Stimulated activated CD4-positive, alpha-beta T cell treated with anti-CD3 and anti-CD28 coated beads, Interleukin-1b, Interleukin-23, amount 100 ng/mL, for 4 hours (primary cell): ENCODE results near the gene LGALS9.

Source experiments
- DNase-seq, 2 donors: peaks; one replicate each; pipeline ENCODE4 v3.0.0-alpha.2; 2020; ENCODE audit warnings: low read depth in 2 of 2

Gene LGALS9

GRCh38 chr17:27603421-27603770, 27.6 kb upstream of the LGALS9 start:
- DNase-seq: no peak

DNA sequence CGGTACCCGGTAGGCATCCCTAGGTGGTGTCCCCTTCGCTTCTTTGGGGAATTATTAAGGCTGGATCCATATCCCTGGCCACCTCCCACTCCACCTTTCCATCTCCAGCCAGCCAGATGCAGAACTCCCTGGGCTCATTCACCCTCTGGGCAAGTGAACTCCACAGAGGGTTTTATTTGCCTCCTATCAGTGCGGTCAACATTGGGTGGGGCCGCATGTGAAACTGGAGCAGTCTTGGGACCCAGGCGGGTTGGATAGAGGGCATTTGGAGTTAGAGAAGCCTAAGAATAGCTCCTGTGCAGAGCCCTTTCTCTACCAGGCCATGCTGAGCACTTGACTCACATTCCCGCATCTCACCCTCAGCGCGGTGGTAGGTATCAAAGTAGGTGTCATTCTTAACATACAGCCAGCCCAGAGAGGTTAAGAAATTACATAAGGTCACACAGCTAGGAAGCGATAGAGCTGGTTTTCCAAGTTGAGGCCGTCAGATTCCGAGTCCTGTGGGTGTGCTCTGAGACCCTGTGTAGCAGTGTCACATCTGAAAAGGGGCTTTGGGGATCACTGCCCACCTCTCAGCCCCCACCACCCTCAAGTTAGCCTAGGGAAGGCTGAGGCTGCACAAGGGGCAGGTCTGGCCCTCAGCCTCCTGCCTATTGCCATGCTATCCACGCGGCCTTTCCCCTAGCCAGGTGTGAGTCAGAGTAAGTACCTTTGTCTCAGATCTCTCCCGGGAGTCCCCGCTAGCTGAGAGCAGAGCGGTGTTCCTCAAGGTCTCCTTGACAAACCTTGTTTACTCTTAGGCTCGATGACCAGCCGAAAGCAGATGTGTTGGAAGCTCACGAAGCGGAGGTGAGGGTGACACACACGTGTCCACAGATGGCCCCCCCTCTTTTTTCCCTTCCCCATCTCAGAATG, 26.9 kb upstream of the LGALS9 start:
- no peak for DNase-seq

- no peak for DNase-seq
These were observed 25.6 kb upstream of the LGALS9 start for GRCh38 chr17:27605409-27605808.

- no peak for DNase-seq
These were observed 23.4 kb upstream of the LGALS9 start for GRCh38 chr17:27607521-27608091.

- DNase-seq: no peak
These were observed 22.4 kb upstream of the LGALS9 start for GRCh38 chr17:27608328-27609230.

GRCh38 chr17:27609611-27610303, 21.2 kb upstream of the LGALS9 start:
- no peak for DNase-seq

DNA sequence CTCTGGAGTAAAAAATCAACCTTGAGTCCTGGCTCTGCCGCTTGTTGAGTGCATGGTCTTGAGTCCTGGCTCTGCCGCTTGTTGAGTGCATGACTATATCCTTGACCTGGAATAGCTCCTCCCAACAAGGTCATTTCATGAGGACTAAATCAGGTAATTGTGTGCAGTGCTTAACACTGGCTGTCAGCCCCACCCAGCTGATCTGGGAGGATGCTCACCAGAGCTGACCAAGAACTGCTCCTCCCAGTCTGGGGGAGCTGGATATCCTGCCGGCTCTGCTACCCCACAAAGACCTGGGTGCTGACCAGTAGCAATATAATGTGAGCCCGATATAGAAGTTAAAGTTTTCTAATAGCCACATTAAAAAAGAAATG, 20.7 kb upstream of the LGALS9 start:
- DNase-seq: no peak

GRCh38 chr17:27612160-27612770, 18.7 kb upstream of the LGALS9 start:
- DNase-seq: no peak

DNA sequence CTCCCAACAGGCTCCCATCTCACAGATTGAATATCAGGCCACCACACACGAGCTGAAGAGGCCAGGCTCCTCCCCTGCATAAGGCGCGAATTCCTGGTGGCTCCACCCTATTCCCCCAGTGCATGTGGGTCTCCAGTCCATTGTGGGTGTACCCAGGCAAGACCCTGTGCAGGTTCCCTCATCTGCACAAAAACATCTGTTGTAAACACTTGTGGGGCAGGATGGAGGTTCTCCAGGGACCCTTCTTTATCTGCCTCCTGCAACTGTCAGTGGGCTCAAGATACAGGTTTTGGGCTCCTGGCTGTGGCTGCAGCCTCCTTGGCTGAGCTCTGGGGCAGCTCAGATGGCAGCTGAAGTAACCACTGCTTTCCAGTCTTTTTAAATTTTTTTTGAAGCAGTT, 17.6 kb upstream of the LGALS9 start:
- DNase-seq: no peak

- no peak for DNase-seq
These were observed 15.9 kb upstream of the LGALS9 start for GRCh38 chr17:27615121-27615520.

- no peak for DNase-seq
These were observed 14.6 kb upstream of the LGALS9 start for GRCh38 chr17:27616414-27616813.

DNA sequence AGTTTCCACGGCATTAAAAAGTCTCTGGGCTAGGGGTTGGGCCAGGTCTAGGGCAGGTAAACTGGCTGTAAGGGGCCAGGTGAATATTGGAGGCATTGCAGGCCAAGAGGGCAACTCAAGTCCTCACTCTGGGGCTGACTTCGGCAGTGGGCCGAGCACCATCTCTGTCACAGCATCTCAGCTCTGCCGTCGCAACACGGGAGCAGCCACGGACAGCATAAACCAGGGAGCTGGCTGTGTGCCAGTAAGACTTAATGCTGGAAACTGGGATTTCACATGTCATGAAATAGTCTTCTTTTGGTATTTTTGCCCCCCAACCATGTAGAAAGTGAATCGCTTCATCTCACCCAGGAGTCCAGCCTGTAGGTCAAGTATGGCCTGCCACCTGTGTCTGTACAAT, 12.6 kb upstream of the LGALS9 start:
- no peak for DNase-seq

- no peak for DNase-seq
These were observed 10.3 kb upstream of the LGALS9 start for GRCh38 chr17:27620721-27621120.

DNA sequence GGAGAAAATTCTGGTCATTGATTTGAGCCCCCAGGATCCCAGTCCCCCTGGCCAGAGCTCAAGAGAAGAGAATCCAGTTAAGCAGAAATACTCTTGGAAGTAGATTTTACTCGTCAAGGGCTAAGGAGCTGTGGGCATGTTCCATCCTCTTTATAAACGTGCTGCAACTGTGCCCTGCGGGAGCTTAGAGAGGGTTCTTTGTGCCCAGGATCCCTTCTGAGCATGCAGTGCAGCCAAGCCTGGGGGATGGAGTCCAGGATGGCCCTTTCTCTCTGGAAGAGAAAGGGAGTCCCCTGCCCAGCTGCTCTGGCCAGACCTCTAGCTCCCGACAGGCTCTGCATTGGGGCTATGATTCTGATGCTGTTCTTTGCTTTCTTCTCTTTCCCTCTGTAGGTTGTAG, 9.5 kb upstream of the LGALS9 start:
- DNase-seq: no peak

GRCh38 chr17:27621942-27622559, 8.9 kb upstream of the LGALS9 start:
- no peak for DNase-seq

- no peak for DNase-seq
These were observed 8.0 kb upstream of the LGALS9 start for GRCh38 chr17:27622986-27623385.

- no peak for DNase-seq
These were observed 7.4 kb upstream of the LGALS9 start for GRCh38 chr17:27623614-27624013.

- no peak for DNase-seq
These were observed 6.4 kb upstream of the LGALS9 start for GRCh38 chr17:27624539-27624938.

DNA sequence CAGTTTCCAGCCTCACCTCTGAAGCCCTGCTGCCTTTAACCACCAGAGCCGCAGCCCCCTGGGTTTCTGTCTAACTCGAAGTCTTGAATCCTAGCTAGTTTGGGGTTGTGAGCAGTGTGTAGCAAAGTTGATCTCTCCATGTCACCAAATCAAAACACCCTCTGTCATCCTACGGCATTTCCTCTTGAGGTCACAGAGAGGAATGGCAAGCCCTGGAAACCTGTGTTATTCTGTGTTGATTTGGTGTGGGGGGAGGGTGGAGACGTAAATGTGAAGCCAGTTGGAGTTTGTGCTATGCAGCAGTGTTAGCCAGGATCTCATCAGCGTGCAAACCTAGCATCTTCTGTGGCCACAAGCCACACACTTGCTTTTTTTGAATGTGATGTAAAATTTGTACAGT, 5.1 kb upstream of the LGALS9 start:
- DNase-seq: no peak

- no peak for DNase-seq
These were observed 3.5 kb upstream of the LGALS9 start for GRCh38 chr17:27627514-27627913.

- DNase-seq: no peak
These were observed 2.6 kb upstream of the LGALS9 start for GRCh38 chr17:27628376-27628775.
